HG02885 (cell line): ENCODE data around the gene KLHDC7A.
"Not testable (repeated sequence)": the region's sequence is repeated elsewhere in the genome, so short reads cannot be mapped to it uniquely, and the experiment has no call there.

ENCODE experiments used
- ATAC-seq: cut with Tn5 transposase; IDR thresholded peaks from one replicate; pipeline ENCODE4 v1.9.1; 2021; ENCODE audit warnings: mild to moderate bottlenecking; ENCODE audit not compliant: unreplicated experiment, poor library complexity

KLHDC7A gene

GRCh38 chr1:18480315-18481189, at the start of gene KLHDC7A:
Gene KLHDC7A, plus strand, starts transcription at chr1:18480930. Its CDS starts 52 bp downstream, at chr1:18480982.
- no peak for ATAC-seq

- no peak for ATAC-seq
Measured at GRCh38 chr1:18434041-18434440, 46.7 kb upstream of the KLHDC7A start.

- no peak for ATAC-seq
Measured at GRCh38 chr1:18440385-18441226, 40.1 kb upstream of the KLHDC7A start.

GRCh38 chr1:18443587-18444520, 36.9 kb upstream of the KLHDC7A start:
- ATAC-seq = no peak

- no peak for ATAC-seq
Measured at GRCh38 chr1:18444563-18444962, 36.2 kb upstream of the KLHDC7A start.

- ATAC-seq = no peak
Measured at GRCh38 chr1:18446751-18447150, 34.0 kb upstream of the KLHDC7A start.

GRCh38 chr1:18447509-18448220, 33.1 kb upstream of the KLHDC7A start:
- no peak for ATAC-seq

- ATAC-seq = no peak
Measured at GRCh38 chr1:18448889-18449288, 31.8 kb upstream of the KLHDC7A start.

- no peak for ATAC-seq
Measured at GRCh38 chr1:18452550-18452949, 28.2 kb upstream of the KLHDC7A start.

GRCh38 chr1:18458133-18459092, 22.3 kb upstream of the KLHDC7A start:
- ATAC-seq = no peak

- no peak for ATAC-seq
Measured at GRCh38 chr1:18461656-18462055, 19.1 kb upstream of the KLHDC7A start.

- not testable (repeated sequence) for ATAC-seq
Measured at GRCh38 chr1:18462517-18462916, 18.2 kb upstream of the KLHDC7A start.

GRCh38 chr1:18463063-18463462, 17.7 kb upstream of the KLHDC7A start:
- ATAC-seq = no peak

GRCh38 chr1:18463984-18464664, 16.6 kb upstream of the KLHDC7A start:
- no peak for ATAC-seq

- ATAC-seq = no peak
Measured at GRCh38 chr1:18464665-18465050, 16.1 kb upstream of the KLHDC7A start.

- no peak for ATAC-seq
Measured at GRCh38 chr1:18466676-18467075, 14.1 kb upstream of the KLHDC7A start.

- no peak for ATAC-seq
Measured at GRCh38 chr1:18468570-18468969, 12.2 kb upstream of the KLHDC7A start.

- ATAC-seq = no peak
Measured at GRCh38 chr1:18469514-18469913, 11.2 kb upstream of the KLHDC7A start.
